Measurements from ENCODE around the gene EPHA4.

The EPHA4 gene

DNA sequence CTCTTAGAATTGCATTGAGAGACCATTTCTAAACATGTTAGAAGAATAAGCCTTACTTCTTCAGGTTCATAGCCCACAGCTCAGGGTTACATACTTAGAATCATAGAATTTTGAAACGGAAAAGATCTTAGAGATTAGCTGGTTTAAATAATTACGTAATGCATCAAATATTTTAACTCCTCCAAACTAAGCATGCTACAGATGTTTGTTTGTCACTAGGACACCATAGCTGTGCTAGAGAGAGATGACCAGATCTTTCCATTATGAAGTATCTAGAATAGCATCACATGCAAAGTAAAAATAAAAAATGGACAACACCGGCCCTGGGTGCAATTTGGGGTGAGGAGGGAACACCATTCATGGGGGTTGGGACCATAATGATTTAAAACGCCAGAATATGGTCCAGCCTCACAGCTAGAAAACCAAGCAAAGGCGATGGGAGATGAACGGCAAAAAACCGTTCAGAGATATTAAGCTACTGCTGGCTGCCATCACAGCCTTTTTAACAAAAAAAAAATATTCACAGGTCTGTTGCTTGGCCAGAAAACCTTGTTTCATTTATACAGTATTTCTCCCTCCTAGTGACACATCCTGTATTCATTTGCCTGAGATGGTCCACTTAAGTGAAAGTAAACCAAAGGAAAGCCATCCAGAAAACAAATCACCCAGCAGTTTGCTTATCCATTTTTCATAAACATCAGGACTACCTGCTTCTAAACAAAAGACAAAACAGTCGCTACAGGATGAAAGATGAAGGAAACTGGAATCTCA, 94.2 kb downstream of the EPHA4 start:
- no peak for DNase-seq (ENCODE audit: insufficient read length, low spot score)
- no peak for TF ChIP-seq POLR2A (IDR thresholded peaks at IDR 0.05; ENCODE audit: low read depth, low read length)
- peak; percentile 41 for FAIRE-seq

DNA sequence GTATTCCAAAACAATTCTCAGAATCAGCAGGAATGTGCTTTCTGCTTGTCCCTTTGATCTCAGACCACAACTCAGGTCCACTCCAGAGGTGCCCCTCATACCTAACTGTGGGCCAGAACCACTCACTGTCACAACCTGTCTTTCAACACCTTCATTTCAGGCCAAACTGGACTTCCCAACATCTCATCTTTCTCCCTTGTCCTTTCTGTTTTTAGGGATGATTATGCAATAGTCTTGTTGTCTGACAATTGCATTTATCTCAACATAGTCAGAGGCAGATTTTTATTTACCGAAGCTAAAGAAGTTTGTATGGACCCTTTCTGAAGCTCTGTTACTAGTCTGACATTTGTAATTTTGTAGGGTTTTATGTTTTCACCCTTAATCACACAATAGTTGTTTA, 95.9 kb downstream of the EPHA4 start:
- no peak for TF ChIP-seq POLR2A (IDR thresholded peaks at IDR 0.05; ENCODE audit: low read depth, low read length)
- DNase-seq (ENCODE audit: insufficient read length, low spot score) (no peak), FAIRE-seq (no peak)

GRCh38 chr2:221473451-221473850, 98.7 kb downstream of the EPHA4 start:
- TF ChIP-seq POLR2A (IDR thresholded peaks at IDR 0.05; ENCODE audit: low read depth, low read length) = no peak
- FAIRE-seq (no peak), DNase-seq (ENCODE audit: insufficient read length, low spot score) (no peak)

- FAIRE-seq (no peak), DNase-seq (ENCODE audit: insufficient read length, low spot score) (no peak)
- TF ChIP-seq POLR2A (IDR thresholded peaks at IDR 0.05; ENCODE audit: low read depth, low read length) = no peak
These were observed 103.8 kb downstream of the EPHA4 start for GRCh38 chr2:221468317-221468716.

- no peak for FAIRE-seq
- no peak for DNase-seq (ENCODE audit: insufficient read length, low spot score)
- TF ChIP-seq POLR2A (IDR thresholded peaks at IDR 0.05; ENCODE audit: low read depth, low read length) = no peak
These were observed 104.5 kb downstream of the EPHA4 start for GRCh38 chr2:221467610-221468009.

DNA sequence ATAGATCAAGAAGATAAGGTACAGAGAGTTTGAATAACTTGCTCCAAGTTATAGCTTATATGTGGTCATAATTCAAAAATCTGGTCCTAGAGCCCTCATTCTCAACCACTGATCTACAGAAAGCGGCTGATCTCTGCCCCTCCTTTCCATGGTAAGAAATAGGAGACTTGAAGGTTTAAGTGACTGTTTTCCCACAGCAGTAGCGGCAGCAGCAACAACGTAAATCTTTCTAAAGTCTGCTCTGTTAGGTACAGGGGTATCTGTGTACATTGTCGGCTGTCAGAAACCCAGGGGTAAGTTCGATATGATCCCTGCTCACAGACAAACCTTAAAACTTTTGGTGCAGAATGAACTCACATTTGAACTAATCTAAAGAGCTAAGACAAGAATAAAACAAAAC, 105.4 kb downstream of the EPHA4 start:
- FAIRE-seq = no peak
- DNase-seq (ENCODE audit: insufficient read length, low spot score) = no peak

DNA sequence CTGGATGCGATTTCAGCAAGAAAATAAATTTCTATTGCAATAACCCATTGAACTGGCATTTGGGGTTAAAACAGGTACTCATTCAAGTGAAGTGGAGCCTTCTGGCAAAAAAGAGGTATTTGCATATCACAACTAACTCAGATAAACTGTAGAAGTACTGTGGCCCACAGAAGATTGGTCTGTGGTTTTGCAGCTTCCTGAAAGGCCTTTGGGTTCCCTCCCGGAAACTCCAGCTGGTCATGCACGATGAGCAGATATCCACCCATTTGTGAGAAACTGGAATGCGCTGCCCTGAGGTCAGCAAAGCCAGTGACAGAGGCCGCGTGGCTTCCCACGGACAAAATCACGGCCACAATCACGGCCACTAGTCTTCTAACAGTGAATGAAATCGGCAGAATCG, 106.3 kb downstream of the EPHA4 start:
- FAIRE-seq (no peak), DNase-seq (ENCODE audit: insufficient read length, low spot score) (no peak)
- no peak for TF ChIP-seq POLR2A (IDR thresholded peaks at IDR 0.05; ENCODE audit: low read depth, low read length)

More for the DNA sequence above, 105.4 kb downstream of the EPHA4 start:
- TF ChIP-seq POLR2A (IDR thresholded peaks at IDR 0.05; ENCODE audit: low read depth, low read length) = no peak

DNA sequence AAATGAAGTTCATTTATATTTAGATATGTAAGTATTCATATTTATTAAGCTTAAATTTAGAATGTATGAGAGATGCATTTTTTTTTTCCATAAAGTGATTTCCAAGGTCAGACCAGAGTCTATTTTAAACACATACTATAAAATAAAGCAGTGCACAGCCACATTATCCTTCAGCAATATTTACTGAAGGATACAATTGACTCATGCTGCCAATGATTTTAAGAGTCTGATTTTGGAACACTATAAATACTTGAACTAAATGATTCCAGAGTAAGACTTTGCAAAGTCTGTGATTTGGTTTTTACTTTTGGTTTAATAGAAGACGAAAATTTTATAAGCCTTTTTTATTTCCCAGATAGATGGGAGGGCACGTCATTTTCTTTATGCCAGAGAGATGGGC, 107.1 kb downstream of the EPHA4 start:
- no peak for TF ChIP-seq POLR2A (IDR thresholded peaks at IDR 0.05; ENCODE audit: low read depth, low read length)
- FAIRE-seq (no peak), DNase-seq (ENCODE audit: insufficient read length, low spot score) (no peak)

DNA sequence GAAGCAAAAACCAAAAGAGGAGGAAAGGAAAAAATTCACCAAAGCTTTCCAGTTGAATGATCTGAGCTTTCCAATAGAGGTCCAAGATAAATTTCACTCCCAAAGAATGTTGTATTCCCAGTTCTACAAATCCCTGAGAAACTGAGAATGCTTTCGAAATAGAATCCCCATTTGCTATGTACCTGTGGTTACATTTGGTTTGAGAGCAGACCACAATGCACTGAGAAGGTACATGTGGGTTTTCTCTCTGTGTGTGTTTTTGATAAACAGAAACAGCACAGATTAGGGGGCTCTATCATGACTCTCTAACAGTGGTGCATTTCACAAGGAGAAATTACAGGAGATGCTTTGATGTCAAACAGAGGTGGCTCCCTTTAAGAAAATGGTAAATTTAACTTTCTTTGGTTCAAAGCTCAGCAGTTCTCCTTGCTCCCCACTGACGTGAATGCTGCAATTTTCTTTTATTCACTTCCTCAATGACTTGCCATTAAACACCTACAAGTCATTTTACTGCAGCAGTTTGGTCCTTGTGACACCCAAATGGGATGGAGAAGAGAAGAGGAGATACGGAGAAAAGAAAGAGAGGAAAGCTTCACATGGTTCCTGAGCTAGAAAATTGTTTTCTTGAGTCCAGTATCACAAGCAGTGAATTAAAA, 108.7 kb downstream of the EPHA4 start:
- FAIRE-seq = no peak
- no peak for TF ChIP-seq POLR2A (IDR thresholded peaks at IDR 0.05; ENCODE audit: low read depth, low read length)

GRCh38 chr2:221461901-221462300, 110.2 kb downstream of the EPHA4 start:
- DNase-seq (ENCODE audit: insufficient read length, low spot score) (no peak), FAIRE-seq (no peak)
- no peak for TF ChIP-seq POLR2A (IDR thresholded peaks at IDR 0.05; ENCODE audit: low read depth, low read length)

More for the DNA sequence above, 108.7 kb downstream of the EPHA4 start:
- no peak for DNase-seq (ENCODE audit: insufficient read length, low spot score)

- DNase-seq (ENCODE audit: insufficient read length, low spot score) (no peak), FAIRE-seq (no peak)
- no peak for TF ChIP-seq POLR2A (IDR thresholded peaks at IDR 0.05; ENCODE audit: low read depth, low read length)
These were observed 112.0 kb downstream of the EPHA4 start for GRCh38 chr2:221460136-221460535.

GRCh38 chr2:221458578-221458977, 113.5 kb downstream of the EPHA4 start:
- DNase-seq (ENCODE audit: insufficient read length, low spot score) (no peak), FAIRE-seq (no peak)
- no peak for TF ChIP-seq POLR2A (IDR thresholded peaks at IDR 0.05; ENCODE audit: low read depth, low read length)

GRCh38 chr2:221455214-221455613, 116.9 kb downstream of the EPHA4 start:
- FAIRE-seq = no peak
- DNase-seq (ENCODE audit: insufficient read length, low spot score) = no peak
- TF ChIP-seq POLR2A (IDR thresholded peaks at IDR 0.05; ENCODE audit: low read depth, low read length) = no peak

DNA sequence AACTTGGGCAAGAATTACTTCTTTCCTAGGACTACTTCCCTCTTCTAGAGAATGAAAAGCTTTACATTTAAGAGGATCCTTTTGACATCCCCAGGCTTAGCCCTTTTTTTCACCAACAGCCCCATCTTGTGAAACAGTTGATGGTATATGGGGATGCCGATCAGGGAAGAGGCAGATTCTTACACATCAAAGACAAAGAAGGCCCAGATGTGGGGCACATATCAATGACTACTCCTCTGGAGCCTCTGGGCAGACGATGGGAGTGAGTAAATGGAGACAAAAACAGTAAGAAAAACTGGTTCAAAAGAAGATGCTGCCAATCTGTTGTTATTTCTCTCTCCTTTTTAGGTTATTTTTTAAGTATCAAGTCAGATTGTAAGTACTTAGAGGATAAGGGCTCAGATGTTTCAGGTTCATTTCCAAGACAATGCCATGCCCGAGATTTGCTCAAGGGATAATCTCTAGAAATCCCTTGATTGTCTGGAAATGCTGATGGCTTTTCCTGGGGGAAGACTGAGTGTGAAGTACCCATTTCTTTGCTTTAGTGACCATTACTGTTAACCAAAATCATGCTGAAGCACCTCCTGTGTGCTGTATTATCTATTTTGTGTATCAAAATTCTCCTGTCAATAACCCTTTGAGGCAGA, 117.5 kb downstream of the EPHA4 start:
- FAIRE-seq (no peak), DNase-seq (ENCODE audit: insufficient read length, low spot score) (no peak)
- no peak for TF ChIP-seq POLR2A (IDR thresholded peaks at IDR 0.05; ENCODE audit: low read depth, low read length)
